Aorta (tissue), 5 donors: Measurements from ENCODE around the gene CROCC2. TPM values are rescaled to one million over a fixed set of nuclear protein-coding genes. Genes with fewer than 3 reads are reported as not detected.
A peak's percentile ranks its signal among the peaks of the same experiment; 100 is the strongest.

Experiments used
- ATAC-seq: fragments of 200-7000 bp; cut with Tn5 transposase; one replicate; pipeline ENCODE4 v1.9.1; 2022; ENCODE audit warnings: moderate library complexity; ENCODE audit not compliant: low FRiP score
- DNase-seq, 2 donors: peaks; one replicate each; pipeline ENCODE4 v3.0.0-alpha.2; 2020
- H3K27ac ChIP-seq, 2 donors: one replicate each; pipeline ENCODE4 v1.5.1; 2013; ENCODE audit warnings: low read length in 2 of 2, mild to moderate bottlenecking in 2 of 2, moderate library complexity in 2 of 2, control low read depth in 1 of 2, inconsistent platforms in 1 of 2, low read depth in 1 of 2
- H3K27me3 ChIP-seq, 2 donors: one replicate each; pipeline ENCODE4 v1.6.1; 2013; ENCODE audit warnings: control low read depth in 1 of 2, low read length in 1 of 2, mild to moderate bottlenecking in 1 of 2, moderate library complexity in 1 of 2; ENCODE audit not compliant: insufficient read depth in 2 of 2, control insufficient read depth in 1 of 2
- H3K36me3 ChIP-seq, 2 donors: one replicate each; pipeline ENCODE4 v1.6.1; 2013; ENCODE audit warnings: control low read depth in 1 of 2, low read length in 1 of 2, mild to moderate bottlenecking in 1 of 2; ENCODE audit not compliant: insufficient read depth in 2 of 2, control insufficient read depth in 1 of 2
- H3K4me1 ChIP-seq, 2 donors: one replicate each; pipeline ENCODE4 v1.6.1; 2013; ENCODE audit warnings: low read length in 2 of 2, control low read depth in 1 of 2, mild to moderate bottlenecking in 1 of 2, moderate library complexity in 1 of 2; ENCODE audit not compliant: insufficient read depth in 2 of 2, control insufficient read depth in 1 of 2
- H3K4me3 ChIP-seq, 2 donors: one replicate each; pipeline ENCODE4 v1.5.1; 2013; ENCODE audit warnings: low read length in 2 of 2, control low read depth in 1 of 2, mild to moderate bottlenecking in 1 of 2
- H3K9me3 ChIP-seq: one replicate; pipeline ENCODE4 v1.6.1; 2013; ENCODE audit warnings: mild to moderate bottlenecking, low read length; ENCODE audit not compliant: control insufficient read depth
- WGBS, 2 donors: extraction: QIAGEN DNeasy Blood & Tissue Kit; methylation state at CpG; one replicate each; pipeline ENCODE4 v1.1.7; 2013; 5-methylcytosine and 5-hydroxymethylcytosine counted together
- intact Hi-C, 2 donors: fragments of 100-400 bp; cut with DNase I; formaldehyde crosslinking; loops; one replicate each; pipeline versions ENCODE4 v1.14.2 to v1.15.0; 2022
- polyA plus RNA-seq, 2 donors: library from polyadenylated mRNA; stranded (reverse); fragments of 200-250 nt; gene quantifications; one replicate each; pipeline ENCODE4 v1.2.3, GENCODE V29; 2013
- total RNA-seq, 2 donors: library from RNA; stranded (reverse); fragmentation: NEBNext Ultra II Directional; extraction: Animal tissue kit (Norgen Biotek cat#: 25700); gene quantifications; one replicate each; pipeline ENCODE4 v1.2.1, GENCODE V29; 2021
- donor health status: healthy with polysubstance abuse.
- donor health status: Bipolar disorder and iron deficiency.
- donor health status: DM: no; HTN: no; CAD: no.
- donor health status: DM: no; HTN: no; CAD: no.
- donor health status: DM: yes; HTN: yes; CAD: no.

CROCC2 gene
- total and polyA plus RNA-seq, 4 donors = 0.13 to 0.45 TPM; not detected in 2

DNA sequence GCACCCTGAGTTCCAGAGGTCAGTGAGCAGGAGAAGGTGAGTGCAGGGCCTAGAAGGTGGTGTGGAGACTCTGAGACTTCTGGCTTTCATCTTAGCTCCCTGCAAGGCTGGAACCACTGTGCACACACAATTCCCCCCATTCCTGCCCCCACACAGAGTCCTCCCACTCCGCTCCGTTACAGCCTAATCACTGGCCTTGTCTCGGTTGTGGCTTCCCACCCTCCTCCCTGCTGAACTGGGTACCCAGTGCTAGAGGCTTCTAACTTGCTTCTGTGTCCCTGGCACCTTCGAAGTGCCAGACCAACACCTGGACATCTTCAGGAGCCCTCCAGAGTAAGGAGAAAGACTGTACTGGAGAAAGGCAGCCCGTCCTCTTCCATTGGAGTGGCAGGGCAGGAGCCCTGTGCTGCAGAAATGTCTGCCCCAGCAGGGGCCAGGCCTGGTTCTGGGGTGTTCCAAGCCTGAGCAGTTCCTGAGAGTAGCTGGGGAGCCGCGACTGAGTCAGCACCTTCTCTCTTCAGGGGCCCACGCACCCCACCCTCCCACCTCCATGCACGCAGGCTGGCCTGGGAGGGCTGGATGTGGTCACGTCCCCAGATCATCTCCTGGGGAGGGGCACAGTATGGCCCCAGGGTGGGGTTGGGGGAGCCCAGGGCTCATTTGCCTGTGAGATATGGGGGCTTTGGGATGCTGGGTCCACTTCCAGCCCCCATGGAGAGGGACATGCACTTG, 23.4 kb downstream of the CROCC2 start:
- Histone ChIP-seq H3K4me1 (no peaks in the 10 kb centered on the region), H3K9me3 (peaks cover 3% of the 10 kb centered on the region), H3K36me3 (no peaks in the 10 kb centered on the region), H3K27me3 (no peaks in the 10 kb centered on the region), H3K4me3 (no peak overlapping the region), H3K27ac (no peak overlapping the region)
- 74 to 75% methylated on average over 10 of the region's 10 CpGs for WGBS, 2 donors
- ATAC-seq (no peak), DNase-seq (peak in 1 of 2 donors; percentile 55)
- intact Hi-C loops = no loop called here

DNA sequence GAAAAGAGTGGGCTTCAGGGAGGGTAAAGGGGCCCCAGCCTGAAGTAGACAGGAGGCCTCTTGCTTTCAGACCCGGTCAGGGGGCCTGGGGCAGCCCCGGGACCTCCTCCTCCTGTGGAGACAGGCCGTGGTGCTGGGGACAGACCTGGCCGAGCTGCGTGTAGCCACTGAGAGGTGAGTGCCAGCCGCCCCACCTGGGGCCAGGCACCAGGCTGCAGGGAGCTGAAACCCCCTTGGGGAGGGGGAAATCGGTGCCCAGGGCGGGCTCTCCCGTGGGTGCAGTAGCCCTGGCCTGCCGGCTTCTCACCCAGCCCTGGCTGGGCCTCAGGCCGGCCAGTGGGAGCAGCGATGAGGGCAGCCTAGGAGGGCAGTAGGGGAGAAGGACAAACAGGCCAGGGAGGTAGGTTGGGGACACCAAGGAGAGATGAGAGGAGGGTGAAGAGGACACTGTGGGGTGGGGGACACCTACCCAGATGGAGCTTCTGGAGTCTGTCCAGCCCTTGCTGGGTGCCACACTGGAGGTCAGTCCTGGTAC, 24.0 kb downstream of the CROCC2 start:
- intact Hi-C loops = no loop called here
- H3K4me1 ChIP-seq = no peaks in the 10 kb centered on the region
- H3K27me3 ChIP-seq = no peaks in the 10 kb centered on the region
- no peak overlapping the region for H3K4me3 ChIP-seq
- peaks cover 3% of the 10 kb centered on the region for H3K9me3 ChIP-seq
- 82 to 83% methylated on average over 12 of the region's 12 CpGs for WGBS, 2 donors
- H3K36me3 ChIP-seq = no peaks in the 10 kb centered on the region
- DNase-seq (peak in 1 of 2 donors; percentile 63), ATAC-seq (no peak)
- no peak overlapping the region for H3K27ac ChIP-seq

DNA sequence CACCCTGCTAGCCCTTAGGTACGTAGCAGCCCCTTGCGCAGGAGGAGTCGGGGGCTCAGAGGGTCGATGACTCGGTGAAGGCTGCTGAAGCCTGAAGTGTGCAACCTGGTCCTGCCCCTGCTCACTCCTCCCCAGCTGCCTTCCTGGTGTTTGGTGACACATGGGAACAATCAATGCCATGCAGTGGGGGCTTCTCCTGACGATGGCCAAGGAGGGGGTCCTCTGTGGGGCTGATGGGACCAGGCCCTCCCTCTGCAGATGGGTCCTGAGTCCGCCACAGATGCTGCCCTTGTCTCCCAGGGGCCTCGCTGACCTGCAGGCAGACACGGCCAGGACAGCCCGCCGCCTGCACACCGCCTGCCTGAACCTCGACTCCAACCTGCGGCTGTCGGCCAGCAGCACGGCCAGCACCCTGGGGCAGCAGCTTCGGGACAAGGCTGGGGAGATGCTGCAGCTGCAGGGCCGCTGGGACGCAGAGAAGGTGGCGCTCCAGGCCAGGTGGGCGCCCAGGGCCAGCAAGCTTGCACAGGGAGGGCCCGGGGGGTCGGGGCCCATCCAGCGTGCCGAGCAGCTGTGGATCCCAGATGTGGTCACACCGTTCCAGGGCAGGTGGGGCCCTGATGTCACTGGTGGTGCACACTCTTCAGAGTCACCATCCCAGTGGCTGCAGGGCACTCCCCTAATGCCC, 24.6 kb downstream of the CROCC2 start:
- H3K4me3 ChIP-seq = no peak overlapping the region
- no peak for ATAC-seq
- 74 to 81% methylated on average over 26 of the region's 26 CpGs for WGBS, 2 donors
- H3K4me1 ChIP-seq = no peaks in the 10 kb centered on the region
- H3K27ac ChIP-seq = no peak overlapping the region
- intact Hi-C loops = no loop called here
- H3K27me3 ChIP-seq = no peaks in the 10 kb centered on the region
- peak in 1 of 2 donors; percentile 63 for DNase-seq
- peaks cover 3% of the 10 kb centered on the region for H3K9me3 ChIP-seq
- H3K36me3 ChIP-seq = no peaks in the 10 kb centered on the region

DNA sequence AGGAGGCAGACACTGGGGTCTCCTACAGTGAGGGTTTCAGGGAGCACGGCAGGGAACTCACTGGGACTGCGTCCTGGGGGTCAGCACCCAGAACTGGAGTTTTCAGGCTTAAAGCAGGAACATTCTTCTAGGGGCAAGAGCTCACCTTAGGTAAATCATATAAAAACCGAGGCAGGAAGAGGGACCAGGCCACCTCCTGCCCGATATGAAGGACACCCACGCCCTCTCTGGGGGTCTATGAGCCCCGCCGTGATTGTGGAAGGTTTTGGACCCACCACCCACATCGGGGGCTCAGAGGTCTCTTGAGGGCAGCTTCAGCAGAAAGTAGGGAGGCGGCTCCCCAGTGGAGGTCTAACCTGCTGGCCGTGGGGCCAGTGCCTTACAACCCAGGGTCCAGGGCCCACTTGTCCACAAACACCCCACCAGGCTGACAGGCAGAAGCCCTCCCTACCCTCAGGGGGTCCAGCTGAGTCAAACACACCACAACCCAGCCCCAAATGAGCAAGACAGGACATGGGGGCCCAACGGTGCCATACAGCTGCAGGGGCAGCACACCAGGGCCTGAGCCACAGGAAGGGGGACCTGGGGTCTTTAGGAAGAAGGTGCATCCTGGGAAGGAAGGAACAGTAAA, 25.3 kb downstream of the CROCC2 start:
- 82 to 84% methylated on average over 11 of the region's 11 CpGs for WGBS, 2 donors
- Histone ChIP-seq H3K36me3 (no peaks in the 10 kb centered on the region), H3K4me1 (no peaks in the 10 kb centered on the region), H3K9me3 (peaks cover 6% of the 10 kb centered on the region), H3K27me3 (peaks cover 0 to under 1% of the 10 kb centered on the region in 2 donors), H3K27ac (no peak overlapping the region), H3K4me3 (no peak overlapping the region)
- DNase-seq (peak in 1 of 2 donors; percentile 70), ATAC-seq (no peak)
- intact Hi-C loops = no loop called here

DNA sequence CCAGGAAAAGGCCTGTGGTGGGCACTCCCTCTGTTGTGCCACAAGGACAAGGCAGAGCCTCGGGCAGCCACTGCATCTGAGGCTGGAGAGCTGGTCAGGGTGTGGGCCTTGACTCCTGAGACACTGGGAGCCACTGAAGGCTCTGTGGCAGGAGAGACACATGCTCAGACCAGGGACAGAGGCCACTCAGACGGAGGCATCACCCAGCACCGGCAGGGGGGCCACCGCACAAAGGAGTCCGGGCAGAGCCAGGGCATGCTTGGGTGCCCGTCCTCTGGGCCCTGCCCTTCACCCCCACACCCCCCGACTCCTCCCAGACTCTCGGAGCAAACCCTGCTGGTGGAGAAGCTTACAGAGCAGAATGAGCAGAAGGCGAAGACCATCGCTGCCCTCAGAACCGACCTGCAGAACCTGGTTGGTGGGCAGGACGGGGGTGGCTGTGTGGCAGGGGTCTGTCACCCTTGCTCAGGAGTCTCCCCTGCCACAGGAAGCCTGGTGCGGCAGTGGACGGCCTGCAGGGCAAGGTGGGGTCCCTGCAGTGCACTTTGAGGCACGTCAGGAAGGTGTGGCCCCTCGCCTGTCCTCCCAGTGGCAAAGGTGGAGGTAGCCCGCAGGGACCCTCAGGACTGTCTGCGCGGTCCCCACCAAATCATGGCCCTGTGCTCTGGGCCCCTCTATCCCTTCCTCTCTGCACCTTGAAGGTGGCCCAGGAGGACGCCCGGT, 26.0 kb downstream of the CROCC2 start:
- DNase-seq (peak in 1 of 2 donors; percentile 65), ATAC-seq (no peak)
- Histone ChIP-seq H3K27ac (no peak overlapping the region), H3K9me3 (peaks cover 8% of the 10 kb centered on the region), H3K4me1 (no peaks in the 10 kb centered on the region), H3K27me3 (peaks cover 0 to 2% of the 10 kb centered on the region in 2 donors), H3K36me3 (no peaks in the 10 kb centered on the region), H3K4me3 (no peak overlapping the region)
- 84 to 86% methylated on average over 16 to 21 of the region's 21 CpGs for WGBS, 2 donors
- intact Hi-C loops = no loop called here

DNA sequence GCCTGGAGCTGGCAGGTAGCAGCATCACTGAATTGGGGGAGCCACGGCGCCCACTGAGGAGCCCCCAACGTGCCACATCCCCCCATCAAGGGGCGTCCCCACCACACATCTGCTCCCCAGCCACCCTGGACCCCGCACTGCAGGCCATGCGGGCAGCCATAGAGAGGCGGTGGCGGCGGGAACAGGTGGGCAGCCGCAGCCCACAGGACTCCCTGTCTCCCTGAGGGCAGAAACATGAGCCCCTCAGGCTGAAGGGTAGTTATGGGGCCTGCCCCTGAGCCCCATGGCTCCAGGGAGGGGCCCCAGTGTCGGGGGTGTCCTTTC, 26.6 kb downstream of the CROCC2 start:
- peaks cover 0 to 2% of the 10 kb centered on the region in 2 donors for H3K27me3 ChIP-seq
- intact Hi-C loops = no loop called here
- no peaks in the 10 kb centered on the region for H3K36me3 ChIP-seq
- H3K4me1 ChIP-seq = no peaks in the 10 kb centered on the region
- H3K27ac ChIP-seq = no peak overlapping the region
- DNase-seq (peak; percentile 29 to 57), ATAC-seq (no peak)
- no peak overlapping the region for H3K4me3 ChIP-seq
- WGBS, 2 donors = 88 to 89% methylated on average over 11 of the region's 11 CpGs
- H3K9me3 ChIP-seq = peaks cover 8% of the 10 kb centered on the region

DNA sequence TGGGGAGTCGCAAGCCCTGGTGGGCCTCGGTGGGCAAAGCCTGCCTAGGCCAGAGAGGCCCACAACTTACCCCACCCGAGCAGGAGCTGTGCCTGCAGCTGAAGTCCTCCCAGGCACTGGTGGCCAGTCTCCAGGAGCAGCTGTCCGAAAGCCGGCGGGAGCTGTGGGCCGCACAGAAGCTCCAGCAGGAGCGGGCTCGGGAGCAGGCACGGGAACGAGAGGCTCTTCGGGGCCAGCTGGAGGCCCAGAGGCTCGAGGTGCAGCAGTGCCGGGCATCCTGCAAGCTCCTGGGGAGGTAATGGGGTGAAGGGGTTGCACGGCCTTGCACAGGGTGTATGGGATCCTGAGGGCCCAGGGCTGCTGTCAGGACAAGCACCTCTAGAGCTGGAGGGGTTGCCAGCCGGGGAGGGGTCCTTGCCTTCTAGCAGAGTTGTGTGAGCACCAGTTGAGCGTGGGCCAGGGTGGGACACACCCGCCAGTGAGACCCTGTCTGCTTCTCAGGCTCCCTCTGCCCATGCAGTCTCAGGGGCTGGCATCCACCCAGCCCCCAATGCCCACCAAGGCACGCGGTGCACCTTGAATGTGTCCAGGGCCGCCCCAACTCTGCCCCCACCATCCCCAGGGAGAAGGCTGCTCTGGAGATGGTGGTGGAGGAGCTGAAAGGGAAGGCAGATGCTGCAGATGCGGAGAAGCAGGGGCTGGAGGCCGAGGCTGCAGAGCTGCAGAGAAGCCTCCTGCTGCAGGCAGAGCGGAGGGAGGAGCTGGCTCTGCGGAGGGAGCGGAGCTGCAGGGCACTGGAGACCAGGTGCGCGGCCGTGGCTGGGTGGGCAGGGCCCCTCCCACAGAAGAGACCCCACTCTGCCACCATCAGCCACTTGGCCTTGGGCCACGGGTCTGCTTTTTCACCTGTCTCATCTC, 27.2 kb downstream of the CROCC2 start:
- H3K4me1 ChIP-seq = no peaks in the 10 kb centered on the region
- peaks cover 0 to 2% of the 10 kb centered on the region in 2 donors for H3K27me3 ChIP-seq
- no peak for ATAC-seq
- peaks cover 7% of the 10 kb centered on the region for H3K9me3 ChIP-seq
- no peak overlapping the region for H3K27ac ChIP-seq
- 81 to 84% methylated on average over 30 of the region's 30 CpGs for WGBS, 2 donors
- no peak overlapping the region for H3K4me3 ChIP-seq
- intact Hi-C loops = no loop called here
- peak; percentile 45 to 67 for DNase-seq
- H3K36me3 ChIP-seq = no peaks in the 10 kb centered on the region
